ENCODE data around the gene FSTL5.

The FSTL5 gene

GRCh38 chr4:161428180-161428965 is 735.4 kb downstream of the FSTL5 start:
- no peak for DNase-seq

- no peak for DNase-seq
Measured at GRCh38 chr4:161419822-161420221, 744.0 kb downstream of the FSTL5 start.

GRCh38 chr4:161411901-161412300 is 751.9 kb downstream of the FSTL5 start:
- DNase-seq: no peak

GRCh38 chr4:161404346-161405110 is 759.3 kb downstream of the FSTL5 start:
- DNase-seq: no peak

- no peak for DNase-seq
Measured at GRCh38 chr4:161403781-161404180, 760.0 kb downstream of the FSTL5 start.

- no peak for DNase-seq
Measured at GRCh38 chr4:161393602-161394001, 770.2 kb downstream of the FSTL5 start.

GRCh38 chr4:161382655-161383054 is 781.1 kb downstream of the FSTL5 start:
- no peak for DNase-seq

- DNase-seq: no peak
Measured at GRCh38 chr4:161376275-161376674, 787.5 kb downstream of the FSTL5 start.

- DNase-seq: no peak
Measured at GRCh38 chr4:161364681-161365080, 799.1 kb downstream of the FSTL5 start.

- no peak for DNase-seq
Measured at GRCh38 chr4:161360982-161361381, 802.8 kb downstream of the FSTL5 start.

- DNase-seq: no peak
Measured at GRCh38 chr4:161359491-161359890, 804.3 kb downstream of the FSTL5 start.

GRCh38 chr4:161356351-161356750 is 807.4 kb downstream of the FSTL5 start:
- no peak for DNase-seq

- no peak for DNase-seq
Measured at GRCh38 chr4:161350946-161351345, 812.9 kb downstream of the FSTL5 start.

GRCh38 chr4:161345741-161346140 is 818.1 kb downstream of the FSTL5 start:
- no peak for DNase-seq

GRCh38 chr4:161343569-161343950 is 820.2 kb downstream of the FSTL5 start:
- no peak for DNase-seq

- no peak for DNase-seq
Measured at GRCh38 chr4:161342881-161343568, 820.8 kb downstream of the FSTL5 start.

- DNase-seq: no peak
Measured at GRCh38 chr4:161336621-161337020, 827.2 kb downstream of the FSTL5 start.

- no peak for DNase-seq
Measured at GRCh38 chr4:161336016-161336530, 827.7 kb downstream of the FSTL5 start.

Measured in activated naive CD4-positive, alpha-beta T cell treated with Interleukin-2 at 50 U/mL for 16 hours (primary cell).